Right lobe of liver (tissue), 6 donors: ENCODE results near the gene SPTY2D1. TPM values are rescaled to one million over a fixed set of nuclear protein-coding genes. Genes with fewer than 3 reads are reported as not detected.
"Not testable (repeated sequence)": the region's sequence is repeated elsewhere in the genome, so short reads cannot be mapped to it uniquely, and the experiment has no call there.

Experiments
- ATAC-seq, 4 donors: fragments of 200-7000 bp; cut with Tn5 transposase; one replicate each; pipeline ENCODE4 v1.9.1; 2020; ENCODE audit warnings: mild to moderate bottlenecking in 4 of 4, moderate library complexity in 4 of 4
- DNase-seq, 3 donors: peaks; one replicate each; pipeline ENCODE4 v3.0.0-alpha.2; 2020
- H3K27ac ChIP-seq, 3 donors: fragments of 200-600 bp; one replicate each; pipeline ENCODE4 v1.8.0; 2022
- H3K27me3 ChIP-seq, 2 donors: fragments of 200-600 bp; one replicate each; pipeline ENCODE4 v1.8.0; 2022
- H3K36me3 ChIP-seq, 4 donors: fragments of 200-600 bp; sonication (generic) in 1 of 4; one replicate each; pipeline versions ENCODE4 v1.5.1 to v1.8.0; 2017 to 2022; ENCODE audit warnings: control low read depth in 1 of 4
- H3K4me1 ChIP-seq, 4 donors: fragments of 200-600 bp; sonication (generic) in 1 of 4; one replicate each; pipeline versions ENCODE4 v1.5.1 to v1.8.0; 2017 to 2022; ENCODE audit warnings: control low read depth in 1 of 4
- H3K4me3 ChIP-seq, 3 donors: fragments of 200-600 bp; one replicate each; pipeline ENCODE4 v1.8.0; 2022
- H3K9me3 ChIP-seq, 4 donors: fragments of 200-600 bp; sonication (generic) in 1 of 4; one replicate each; pipeline versions ENCODE4 v1.5.1 to v1.8.0; 2017 to 2022; ENCODE audit warnings: control low read depth in 1 of 4
- CTCF ChIP-seq, 4 donors: fragments of 200-600 bp in 3 of 4; fragments of 450-650 bp in 1 of 4; IDR thresholded peaks; one replicate each; pipeline versions ENCODE4 v1.5.1 to v1.8.0; 2016 to 2022; ENCODE audit warnings: antibody characterized with exemption in 4 of 4, mild to moderate bottlenecking in 2 of 4
- POLR2A ChIP-seq: fragments of 450-650 bp; IDR thresholded peaks from one replicate; pipeline ENCODE4 v1.6.1; 2017; ENCODE audit warnings: antibody characterized with exemption, mild to moderate bottlenecking
- WGBS: methylation state at CpG from one replicate; pipeline ENCODE4 v1.1.6; 2018; ENCODE audit warnings: low coverage, low lambda C conversion rate; ENCODE audit not compliant: insufficient coverage; ENCODE audit errors: missing lambda C conversion rate; 5-methylcytosine and 5-hydroxymethylcytosine counted together
- intact Hi-C, 2 donors: fragments of 100-400 bp; cut with DNase I; formaldehyde crosslinking; loops; one replicate each; pipeline versions ENCODE4 v1.11.2 to v1.14.1; 2022
- total RNA-seq, 6 experiments: library from RNA; depleted of rRNA in 2 of 6; stranded (reverse); fragments of >200 nt in 2 of 6; fragmentation: NEBNext Ultra II Directional in 3 of 6; extraction: Animal tissue kit (Norgen Biotek cat#: 25700) in 3 of 6; gene quantifications; one replicate each; pipeline versions ENCODE4 v1.1.0 to v1.2.4, GENCODE V29; 2016 to 2023
- donor health status: DM: no; HTN: yes; CAD: no.
- donor health status: DM: no; HTN: no; CAD: no.
- donor health status: DM: no; HTN: no; CAD: no.
- donor health status: DM: no; HTN: yes; CAD: no.
- donor health status: DM: no; HTN: yes; CAD: no.

The SPTY2D1 gene
- total RNA-seq, 6 experiments from 2014 or later: 6.3 to 14.7 (median 8.4) TPM

- DNase-seq: no peak
- ATAC-seq: no peak
Observed at GRCh38 chr11:18657673-18658072, 23.5 kb upstream of the SPTY2D1 start.

GRCh38 chr11:18650859-18651557, 16.9 kb upstream of the SPTY2D1 start:
- ATAC-seq (peak; percentile 46 to 79 (median 64)), DNase-seq (no peak)
- Histone ChIP-seq H3K9me3 (no peaks in the 10 kb centered on the region), H3K27me3 (no peaks in the 10 kb centered on the region), H3K4me3 (no peak overlapping the region), H3K27ac (no peak overlapping the region), H3K36me3 (no peaks in the 10 kb centered on the region), H3K4me1 (no peaks in the 10 kb centered on the region)
- WGBS: 69% methylated on average over 17 of the region's 19 CpGs
- intact Hi-C loops: no loop called here
- TF ChIP-seq POLR2A (no peak), CTCF (IDR thresholded peaks at IDR 0.05) (peak; percentile 40 to 57 (median 45))

More at GRCh38 chr11:18657673-18658072, 23.5 kb upstream of the SPTY2D1 start:
- no peak overlapping the region for H3K4me3 ChIP-seq
- no peaks in the 10 kb centered on the region for H3K4me1 ChIP-seq
- no peaks in the 10 kb centered on the region for H3K27me3 ChIP-seq
- WGBS: 51% methylated on average over 3 of the region's 5 CpGs
- intact Hi-C loops: no loop called here
- no peak overlapping the region for H3K27ac ChIP-seq
- TF ChIP-seq POLR2A (no peak), CTCF (IDR thresholded peaks at IDR 0.05) (no peak)
- no peaks in the 10 kb centered on the region for H3K36me3 ChIP-seq
- H3K9me3 ChIP-seq: no peaks in the 10 kb centered on the region

DNA sequence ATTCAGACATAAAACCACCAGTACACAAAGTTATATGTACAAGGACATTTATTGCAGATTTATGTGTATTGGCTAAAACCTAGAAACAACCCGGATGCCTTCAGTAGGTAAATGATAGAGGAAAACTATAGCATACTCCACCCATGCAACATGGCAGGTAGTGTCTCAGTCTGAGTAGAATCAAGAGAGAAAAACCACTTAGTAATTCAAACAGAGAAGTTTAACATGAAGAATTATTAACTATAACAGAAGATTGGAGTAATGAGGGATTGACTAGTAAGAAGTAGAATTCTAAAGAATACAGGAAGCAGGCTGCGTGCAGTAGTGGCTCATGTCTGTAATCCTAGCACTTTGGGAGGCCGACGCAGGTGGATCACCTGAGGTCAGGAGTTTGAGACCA, 16.2 kb upstream of the SPTY2D1 start:
- Histone ChIP-seq H3K9me3 (no peaks in the 10 kb centered on the region), H3K4me3 (no peak overlapping the region), H3K27me3 (no peaks in the 10 kb centered on the region), H3K4me1 (no peaks in the 10 kb centered on the region), H3K27ac (no peak overlapping the region), H3K36me3 (no peaks in the 10 kb centered on the region)
- no peak for ATAC-seq
- intact Hi-C loops: no loop called here
- WGBS: 89% methylated on average over 1 of the region's 4 CpGs
- DNase-seq: no peak
- TF ChIP-seq CTCF (IDR thresholded peaks at IDR 0.05): no peak

DNA sequence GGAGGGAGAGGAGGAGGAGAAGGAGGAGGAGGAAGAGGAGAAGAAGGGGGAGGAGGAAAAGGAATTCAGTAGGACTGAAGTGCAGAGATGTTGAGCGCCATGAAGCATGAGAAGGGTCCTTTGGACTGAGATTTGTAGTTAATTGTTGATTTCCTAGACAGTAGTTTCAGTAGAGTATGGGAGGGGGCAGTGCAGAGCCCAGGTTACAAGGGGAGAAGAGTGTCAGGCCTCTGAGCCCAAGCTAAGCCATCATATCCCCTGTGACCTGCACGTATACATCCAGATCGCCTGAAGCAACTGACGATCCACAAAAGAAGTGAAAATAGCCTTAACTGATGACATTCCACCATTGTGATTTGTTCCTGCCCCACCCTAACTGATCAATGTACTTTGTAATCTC, 8.9 kb upstream of the SPTY2D1 start:
- intact Hi-C loops, H3K27ac ChIP-seq: not testable (repeated sequence)
- WGBS: 69% methylated on average over 4 of the region's 4 CpGs

DNA sequence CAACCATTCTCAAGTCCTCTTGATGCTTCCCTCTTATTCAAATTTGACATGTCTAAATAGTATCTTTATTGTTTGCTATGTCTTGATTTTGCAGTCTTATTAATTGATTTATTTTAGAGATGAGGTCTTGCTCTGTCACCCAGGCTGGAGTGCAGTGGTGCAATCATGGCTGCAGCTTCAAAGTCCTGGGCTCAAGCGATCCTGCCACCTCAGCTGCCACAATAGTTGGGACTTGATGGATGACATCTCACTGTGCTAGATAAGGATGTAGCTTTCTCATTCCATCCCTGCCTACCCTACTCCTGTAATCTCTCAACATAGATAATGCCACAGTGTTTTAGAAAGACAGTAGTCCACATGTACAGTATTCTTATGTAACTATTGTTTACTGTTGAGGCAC, 7.5 kb upstream of the SPTY2D1 start:
- no peaks in the 10 kb centered on the region for H3K36me3 ChIP-seq
- 55% methylated on average over 1 of the region's 1 CpG for WGBS
- H3K27me3 ChIP-seq: no peaks in the 10 kb centered on the region
- DNase-seq (no peak), ATAC-seq (no peak)
- intact Hi-C loops: no loop called here
- TF ChIP-seq CTCF (IDR thresholded peaks at IDR 0.05) (no peak), POLR2A (no peak)
- H3K4me1 ChIP-seq: no peaks in the 10 kb centered on the region
- H3K9me3 ChIP-seq: no peaks in the 10 kb centered on the region
- no peak overlapping the region for H3K27ac ChIP-seq
- H3K4me3 ChIP-seq: no peak overlapping the region

More for the DNA sequence above, 8.9 kb upstream of the SPTY2D1 start:
- not testable (repeated sequence) for ATAC-seq, H3K4me1 ChIP-seq, H3K9me3 ChIP-seq, H3K27me3 ChIP-seq, H3K4me3 ChIP-seq, DNase-seq, H3K36me3 ChIP-seq
